Esophagus muscularis mucosa (tissue), 4 donors: ENCODE results near the gene FBXL19. TPM values are rescaled to one million over a fixed set of nuclear protein-coding genes. Genes with fewer than 3 reads are reported as not detected.
"Not testable (repeated sequence)": the region's sequence is repeated elsewhere in the genome, so short reads cannot be mapped to it uniquely, and the experiment has no call there.

Experiments
- DNase-seq: peaks from one replicate; pipeline ENCODE4 v3.0.0-alpha.2; 2017; ENCODE audit errors: extremely low spot score
- H3K27ac ChIP-seq, 4 donors: fragments of 200-600 bp; sonication (generic); replicated peaks in 1 of 4; 1 replicate in 3 of 4; 2 replicates in 1 of 4; pipeline ENCODE4 v1.5.1; 2016 to 2019; ENCODE audit warnings: mild to moderate bottlenecking in 1 of 4
- H3K27me3 ChIP-seq, 4 donors: fragments of 200-600 bp; sonication (generic); one replicate each; pipeline versions ENCODE4 v1.5.1 to v1.6.0; 2016 to 2019
- H3K36me3 ChIP-seq, 4 donors: fragments of 200-600 bp; sonication (generic); one replicate each; pipeline ENCODE4 v1.5.1; 2016 to 2019
- H3K4me1 ChIP-seq, 4 donors: fragments of 200-600 bp; sonication (generic); one replicate each; pipeline ENCODE4 v1.5.1; 2016 to 2019
- H3K4me3 ChIP-seq, 4 donors: fragments of 200-600 bp; sonication (generic); 1 replicate in 2 of 4; 2 replicates in 2 of 4; pipeline ENCODE4 v1.5.1; 2016 to 2019; ENCODE audit warnings: mild to moderate bottlenecking in 4 of 4, moderate library complexity in 1 of 4
- H3K9me3 ChIP-seq, 4 donors: fragments of 200-600 bp; sonication (generic); 1 replicate in 3 of 4; 2 replicates in 1 of 4; pipeline ENCODE4 v1.5.1; 2016 to 2019
- EP300 ChIP-seq: sonication (generic); formaldehyde crosslinking; IDR thresholded peaks from one replicate; pipeline ENCODE4 v1.6.1; 2017; ENCODE audit warnings: antibody characterized with exemption
- POLR2A ChIP-seq: fragments of 450-650 bp; IDR thresholded peaks from one replicate; pipeline ENCODE4 v1.6.1; 2017; ENCODE audit warnings: antibody characterized with exemption, moderate library complexity, mild to moderate bottlenecking, low read depth
- POLR2AphosphoS5 ChIP-seq, 2 donors: sonication (generic); formaldehyde crosslinking; IDR thresholded peaks; one replicate each; pipeline ENCODE4 v1.6.1; 2017; ENCODE audit warnings: antibody characterized with exemption in 2 of 2
- WGBS: methylation state at CpG from one replicate; pipeline ENCODE4 v1.1.5; 2018; 5-methylcytosine and 5-hydroxymethylcytosine counted together
- intact Hi-C: fragments of 100-400 bp; cut with DNase I; formaldehyde crosslinking; loops from one replicate; pipeline ENCODE4 v1.15.1; 2023
- total RNA-seq, 4 donors: library from RNA; depleted of rRNA; stranded (reverse); fragments of >200 nt; gene quantifications; one replicate each; pipeline versions ENCODE4 v1.1.0 to v1.2.1, GENCODE V29; 2016
- TF ChIP-seq, protein P1 (sequence below), 3 experiments: fragments of 200-600 bp in 2 of 3; fragments of 450-650 bp in 1 of 3; sonication (generic) in 2 of 3; IDR thresholded peaks; one replicate each; pipeline ENCODE4 v1.5.1; 2017 to 2019; ENCODE audit warnings: antibody characterized with exemption in 3 of 3, mild to moderate bottlenecking in 2 of 3, moderate library complexity in 1 of 3

FBXL19 gene
- total RNA-seq, 4 donors from 2014 or later, result 12.1 to 28.1 (median 17.7) TPM

DNA sequence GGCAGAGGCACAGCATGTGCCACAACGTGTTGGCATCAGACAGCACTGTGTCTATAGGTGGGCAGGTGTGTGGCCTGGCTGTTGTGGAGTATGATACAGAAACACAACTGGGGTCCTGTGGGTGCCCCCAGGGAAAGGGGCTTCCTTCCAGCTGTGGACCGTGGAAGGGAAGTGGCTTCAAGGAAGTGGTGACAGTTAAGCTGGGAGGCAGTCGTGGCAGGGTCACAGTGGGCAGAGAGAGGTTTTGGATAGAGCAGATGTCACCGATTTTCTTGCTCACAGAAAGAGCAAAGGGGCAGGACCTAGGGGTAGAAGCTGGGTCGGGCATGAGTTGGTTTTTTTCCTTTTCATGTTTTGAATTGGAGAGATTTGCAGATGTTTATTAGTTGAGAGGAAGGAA is 14.3 kb downstream of the FBXL19 start:
- H3K27ac ChIP-seq, result peak overlapping the region; percentile 35 to 48 (median 44)
- H3K9me3 ChIP-seq, result no peaks in the 10 kb centered on the region
- no peak for DNase-seq
- intact Hi-C loops, result no loop called here
- TF ChIP-seq EP300, result no peak
- no peak for TF ChIP-seq POLR2A
- no peak for TF ChIP-seq POLR2AphosphoS5 (IDR thresholded peaks at IDR 0.05)
- TF ChIP-seq, protein P1, sequence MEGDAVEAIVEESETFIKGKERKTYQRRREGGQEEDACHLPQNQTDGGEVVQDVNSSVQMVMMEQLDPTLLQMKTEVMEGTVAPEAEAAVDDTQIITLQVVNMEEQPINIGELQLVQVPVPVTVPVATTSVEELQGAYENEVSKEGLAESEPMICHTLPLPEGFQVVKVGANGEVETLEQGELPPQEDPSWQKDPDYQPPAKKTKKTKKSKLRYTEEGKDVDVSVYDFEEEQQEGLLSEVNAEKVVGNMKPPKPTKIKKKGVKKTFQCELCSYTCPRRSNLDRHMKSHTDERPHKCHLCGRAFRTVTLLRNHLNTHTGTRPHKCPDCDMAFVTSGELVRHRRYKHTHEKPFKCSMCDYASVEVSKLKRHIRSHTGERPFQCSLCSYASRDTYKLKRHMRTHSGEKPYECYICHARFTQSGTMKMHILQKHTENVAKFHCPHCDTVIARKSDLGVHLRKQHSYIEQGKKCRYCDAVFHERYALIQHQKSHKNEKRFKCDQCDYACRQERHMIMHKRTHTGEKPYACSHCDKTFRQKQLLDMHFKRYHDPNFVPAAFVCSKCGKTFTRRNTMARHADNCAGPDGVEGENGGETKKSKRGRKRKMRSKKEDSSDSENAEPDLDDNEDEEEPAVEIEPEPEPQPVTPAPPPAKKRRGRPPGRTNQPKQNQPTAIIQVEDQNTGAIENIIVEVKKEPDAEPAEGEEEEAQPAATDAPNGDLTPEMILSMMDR (IDR thresholded peaks at IDR 0.05), result no peak
- H3K4me3 ChIP-seq, result no peak overlapping the region
- H3K4me1 ChIP-seq, result peaks cover 4 to 28% (median 21%) of the 10 kb centered on the region in 4 donors
- peaks cover 3 to 64% (median 40%) of the 10 kb centered on the region in 4 donors for H3K36me3 ChIP-seq
- 63% methylated on average over 5 of the region's 5 CpGs for WGBS
- H3K27me3 ChIP-seq, result no peaks in the 10 kb centered on the region

DNA sequence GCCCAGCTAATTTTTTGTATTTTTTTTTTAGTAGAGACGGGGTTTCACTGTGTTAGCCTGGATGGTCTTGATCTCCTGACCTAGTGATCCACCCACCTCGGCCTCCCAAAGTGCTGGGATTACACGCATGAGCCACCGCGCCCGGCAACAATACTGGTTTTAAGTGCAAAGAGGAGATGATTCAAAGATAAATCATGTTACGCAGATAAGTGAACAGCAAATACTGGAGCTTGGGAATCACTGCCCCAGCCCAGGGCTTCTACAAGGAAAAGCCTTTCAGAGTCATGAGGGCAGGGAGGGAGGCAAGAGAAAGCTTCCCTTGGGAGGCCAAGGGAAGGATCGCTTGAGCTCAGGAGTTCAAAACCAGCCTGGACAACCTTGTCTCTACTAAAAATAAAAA is 16.2 kb downstream of the FBXL19 start:
- DNase-seq, H3K27me3 ChIP-seq, intact Hi-C loops, H3K4me3 ChIP-seq, H3K27ac ChIP-seq, H3K9me3 ChIP-seq: not testable (repeated sequence)
- Histone ChIP-seq H3K36me3 (peaks cover 0 to 64% (median 43%) of the 10 kb centered on the region in 4 donors), H3K4me1 (peaks cover 4 to 28% (median 21%) of the 10 kb centered on the region in 4 donors)
- 89% methylated on average over 7 of the region's 8 CpGs for WGBS

DNA sequence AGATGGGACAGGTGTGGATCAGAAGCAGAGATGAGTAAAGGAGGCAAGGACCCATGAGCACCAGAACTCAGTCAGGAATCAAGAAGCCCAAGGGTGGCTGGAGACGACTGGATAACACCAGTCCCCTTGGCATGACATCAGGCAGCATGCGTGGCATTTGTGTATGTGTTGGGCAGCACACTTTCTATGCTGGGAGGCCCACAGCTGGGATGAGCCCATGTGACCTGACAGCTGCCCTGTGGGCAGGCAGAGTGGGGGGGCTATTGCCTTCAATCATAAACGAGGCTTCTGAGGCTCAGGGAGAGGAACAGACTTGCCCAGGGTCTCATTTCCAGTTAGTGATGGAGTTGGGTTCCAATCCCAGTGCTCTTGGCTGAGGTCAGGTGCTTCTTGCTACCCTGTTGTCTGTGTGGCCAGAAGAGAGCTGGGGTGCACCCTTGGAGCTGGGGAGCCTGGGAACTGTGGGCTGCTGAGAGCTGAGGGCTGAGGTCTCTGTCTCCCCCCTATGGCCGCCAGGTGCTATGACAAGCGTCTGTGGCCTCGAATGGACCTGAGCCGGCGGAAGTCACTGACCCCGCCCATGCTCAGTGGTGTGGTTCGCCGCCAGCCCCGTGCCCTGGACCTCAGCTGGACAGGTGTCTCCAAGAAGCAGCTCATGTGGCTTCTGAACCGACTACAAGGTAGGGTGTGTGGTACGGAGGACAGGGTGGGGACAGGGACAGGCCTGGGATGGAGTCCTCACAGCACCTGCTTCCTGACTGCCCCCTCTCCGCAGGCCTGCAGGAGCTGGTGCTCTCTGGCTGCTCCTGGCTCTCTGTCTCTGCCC is 18.4 kb downstream of the FBXL19 start:
- H3K36me3 ChIP-seq, result peaks cover 0 to 68% (median 41%) of the 10 kb centered on the region in 4 donors
- DNase-seq, result no peak
- WGBS, result 25% methylated on average over 10 of the region's 15 CpGs
- H3K27me3 ChIP-seq, result no peaks in the 10 kb centered on the region
- peaks cover 4 to 21% (median 20%) of the 10 kb centered on the region in 4 donors for H3K4me1 ChIP-seq
- TF ChIP-seq, protein P1 (IDR thresholded peaks at IDR 0.05), result peak; percentile 80 to 95 (median 87)
- no peak for TF ChIP-seq EP300
- TF ChIP-seq POLR2AphosphoS5 (IDR thresholded peaks at IDR 0.05), result peak in 1 of 2 donors; percentile 44
- no peak for TF ChIP-seq POLR2A
- H3K27ac ChIP-seq, result peak overlapping the region in 3 of 4 donors; percentile 4 to 64 (median 20)
- no peak overlapping the region for H3K4me3 ChIP-seq
- intact Hi-C loops, result no loop called here
- H3K9me3 ChIP-seq, result no peaks in the 10 kb centered on the region

DNA sequence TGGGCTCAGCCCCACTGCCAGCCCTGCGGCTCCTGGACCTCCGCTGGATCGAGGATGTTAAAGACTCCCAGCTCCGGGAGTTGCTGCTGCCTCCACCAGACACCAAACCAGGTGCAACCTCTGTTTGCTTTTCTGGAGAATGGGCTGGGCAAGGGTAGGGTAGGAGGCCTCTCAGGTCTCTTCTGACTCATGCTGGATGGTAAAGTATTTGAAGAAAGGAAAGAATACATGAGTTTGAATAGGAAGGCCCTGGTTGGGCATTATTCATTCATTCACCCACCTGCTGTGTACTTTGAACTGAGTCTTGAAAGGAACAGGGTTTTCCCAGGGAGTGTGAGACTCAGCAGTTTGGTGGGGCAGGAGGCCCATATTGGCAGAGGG is 19.0 kb downstream of the FBXL19 start:
- H3K27ac ChIP-seq, result peak overlapping the region in 3 of 4 donors; percentile 4 to 64 (median 20)
- no peaks in the 10 kb centered on the region for H3K9me3 ChIP-seq
- peaks cover 4 to 21% (median 20%) of the 10 kb centered on the region in 4 donors for H3K4me1 ChIP-seq
- TF ChIP-seq POLR2AphosphoS5 (IDR thresholded peaks at IDR 0.05) (no peak), POLR2A (no peak), EP300 (no peak)
- TF ChIP-seq, protein P1 (IDR thresholded peaks at IDR 0.05), result no peak
- H3K4me3 ChIP-seq, result no peak overlapping the region
- H3K27me3 ChIP-seq, result no peaks in the 10 kb centered on the region
- peaks cover 0 to 68% (median 39%) of the 10 kb centered on the region in 4 donors for H3K36me3 ChIP-seq
- intact Hi-C loops, result no loop called here
- WGBS, result no CpG with 5 or more reads among the region's 4 CpGs
- no peak for DNase-seq

DNA sequence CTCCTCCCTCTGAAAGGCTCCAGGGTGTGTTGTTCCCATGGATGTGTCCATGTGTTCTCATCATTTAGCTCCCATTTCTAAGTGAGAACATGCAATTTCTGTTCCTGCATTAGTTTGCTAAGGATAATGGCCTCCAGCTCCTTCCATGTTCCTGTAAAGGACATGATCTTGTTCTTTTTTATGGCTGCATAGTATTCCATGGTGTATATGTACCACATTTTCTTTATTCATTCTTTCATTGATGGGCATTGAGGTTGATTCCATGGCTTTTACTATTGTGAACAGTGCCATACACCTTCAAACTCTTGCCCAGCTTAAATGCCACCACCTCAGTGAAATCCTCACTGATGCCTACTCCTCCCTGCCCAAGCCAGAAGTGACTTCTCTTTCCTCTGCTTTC is 21.0 kb downstream of the FBXL19 start:
- peaks cover 4 to 23% (median 19%) of the 10 kb centered on the region in 4 donors for H3K4me1 ChIP-seq
- DNase-seq, result no peak
- no peaks in the 10 kb centered on the region for H3K27me3 ChIP-seq
- intact Hi-C loops, result no loop called here
- no peak overlapping the region for H3K27ac ChIP-seq
- no peaks in the 10 kb centered on the region for H3K9me3 ChIP-seq
- TF ChIP-seq EP300, result no peak
- TF ChIP-seq POLR2A, result no peak
- no peak for TF ChIP-seq POLR2AphosphoS5 (IDR thresholded peaks at IDR 0.05)
- TF ChIP-seq, protein P1 (IDR thresholded peaks at IDR 0.05), result no peak
- peaks cover 0 to 58% (median 38%) of the 10 kb centered on the region in 4 donors for H3K36me3 ChIP-seq
- H3K4me3 ChIP-seq, result no peak overlapping the region
